ENCODE measurements around the gene NR2E3.

The NR2E3 gene

DNA sequence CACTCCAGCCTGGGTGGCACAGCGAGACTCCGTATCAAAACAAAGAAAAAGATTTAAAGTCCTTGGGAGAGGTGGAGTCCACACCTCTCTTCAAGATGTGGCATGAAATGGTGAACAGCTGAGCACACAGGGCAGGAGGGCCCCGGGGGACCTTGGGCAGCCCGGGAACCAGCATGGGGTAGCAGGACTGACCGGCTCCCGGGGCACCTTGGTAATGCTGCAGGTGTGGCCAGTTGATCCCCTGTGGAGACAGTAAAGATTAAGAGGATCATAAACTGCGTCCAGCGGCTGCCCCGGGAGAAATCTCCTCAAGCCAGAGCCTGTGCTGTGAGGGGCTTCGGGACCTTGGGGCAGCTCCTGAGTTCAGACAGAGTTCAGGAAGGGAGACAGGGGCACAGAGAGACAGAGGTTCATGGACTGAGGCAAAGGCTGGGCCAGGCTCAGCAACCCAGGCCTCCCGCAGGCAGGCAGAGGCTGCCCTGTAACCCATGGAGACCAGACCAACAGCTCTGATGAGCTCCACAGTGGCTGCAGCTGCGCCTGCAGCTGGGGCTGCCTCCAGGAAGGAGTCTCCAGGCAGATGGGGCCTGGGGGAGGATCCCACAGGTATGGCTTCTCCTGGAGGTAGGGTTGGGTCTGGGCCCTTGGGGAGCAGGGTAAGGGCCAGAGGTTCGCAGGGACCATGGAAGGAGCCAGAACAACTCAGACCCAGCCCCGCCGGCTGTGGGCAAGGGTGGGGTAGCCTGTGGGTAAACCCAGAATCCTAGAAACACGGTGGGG is at the start of gene NR2E3:
Gene NR2E3, plus strand, starts transcription at position 299 of the 780 bp plus-strand sequence. Its CDS starts 190 bp downstream, at position 489.
- DNase-seq, result no peak

DNA sequence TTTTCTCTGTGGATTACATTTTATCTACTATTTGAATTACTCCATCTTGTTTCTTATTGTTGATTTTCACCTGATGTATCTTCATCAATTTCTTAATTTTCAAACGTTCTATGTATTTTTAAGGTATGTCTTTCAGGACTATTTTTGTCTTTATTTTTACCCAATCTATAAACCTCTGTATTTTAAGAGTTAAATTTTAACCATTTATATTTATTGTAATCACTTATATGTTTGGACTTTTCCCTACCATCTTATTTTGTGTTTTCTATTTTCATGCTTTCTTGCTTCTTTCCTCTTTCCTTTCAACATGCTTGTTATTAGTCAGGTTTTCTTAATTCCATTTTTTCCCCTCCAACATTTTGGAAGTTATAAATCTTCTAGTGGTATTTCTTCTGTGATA is 49.5 kb upstream of the NR2E3 start:
- no peak for DNase-seq

DNA sequence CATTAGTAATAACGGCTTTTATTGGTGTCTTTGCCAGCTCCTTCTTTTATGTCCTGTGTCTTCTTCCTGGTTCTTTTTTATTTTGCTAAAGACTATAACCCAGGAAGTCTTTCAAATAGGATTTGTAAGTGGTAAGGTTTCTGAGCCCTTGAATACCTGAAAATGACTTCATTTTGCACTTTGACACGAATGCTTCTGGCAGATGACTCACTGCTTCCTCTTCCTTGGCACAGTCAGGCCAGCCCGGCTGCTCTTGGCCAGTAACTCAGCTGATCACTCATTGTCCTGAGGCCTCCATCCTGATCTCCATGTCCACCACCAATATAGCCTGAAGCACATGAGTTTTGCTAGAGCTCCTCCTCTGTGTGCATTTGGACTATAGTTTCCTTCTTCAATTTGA is 48.7 kb upstream of the NR2E3 start:
- no peak for DNase-seq

DNA sequence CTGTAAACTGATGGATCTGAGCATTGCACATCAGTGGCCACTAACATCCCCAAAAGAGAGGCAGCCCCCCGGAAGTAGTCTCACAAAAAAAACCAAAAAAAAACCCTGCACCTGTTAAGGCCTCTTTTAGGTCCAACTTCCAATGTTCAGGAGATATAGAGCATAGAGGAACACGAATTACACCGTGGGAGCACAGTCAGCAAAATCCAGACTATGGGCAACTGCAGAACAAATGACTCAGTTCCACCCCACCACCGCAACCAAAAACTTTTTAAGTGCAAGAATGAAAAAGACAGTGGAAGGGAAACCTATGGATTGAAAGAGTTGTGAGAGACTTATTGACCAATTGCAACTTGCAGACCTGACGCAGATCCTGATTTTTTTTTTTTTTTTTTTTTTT is 42.2 kb upstream of the NR2E3 start:
- no peak for DNase-seq

DNA sequence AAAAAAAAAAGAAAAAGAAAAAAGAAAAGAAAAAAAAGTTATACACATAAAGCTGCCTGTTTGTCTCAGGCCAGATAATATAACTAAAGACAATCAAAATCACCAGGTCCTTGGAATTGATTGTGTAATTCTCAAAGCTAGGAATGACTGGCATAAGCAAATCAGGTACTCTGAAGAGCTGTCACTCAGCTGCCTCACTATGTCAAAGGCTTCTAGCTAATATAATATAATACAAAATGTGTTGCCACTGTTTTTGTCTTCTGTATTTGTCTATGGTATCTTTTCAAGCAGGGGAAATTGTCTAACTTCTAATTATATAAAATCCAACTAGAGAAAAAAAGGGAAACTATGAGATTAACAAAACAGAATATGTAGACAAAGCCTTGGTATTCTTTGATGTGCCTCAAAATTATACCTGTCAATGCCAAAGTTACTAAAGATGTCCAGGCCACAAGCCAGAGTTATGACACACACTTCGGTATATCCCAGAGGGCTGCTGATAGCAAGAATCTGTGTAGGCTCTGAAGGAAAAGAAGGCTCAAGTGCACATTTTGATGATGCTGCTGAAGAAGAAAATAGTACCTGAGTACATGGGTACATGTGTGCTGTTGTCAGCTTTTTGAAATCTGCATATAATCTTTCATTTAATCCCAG is 37.0 kb upstream of the NR2E3 start:
- no peak for DNase-seq

DNA sequence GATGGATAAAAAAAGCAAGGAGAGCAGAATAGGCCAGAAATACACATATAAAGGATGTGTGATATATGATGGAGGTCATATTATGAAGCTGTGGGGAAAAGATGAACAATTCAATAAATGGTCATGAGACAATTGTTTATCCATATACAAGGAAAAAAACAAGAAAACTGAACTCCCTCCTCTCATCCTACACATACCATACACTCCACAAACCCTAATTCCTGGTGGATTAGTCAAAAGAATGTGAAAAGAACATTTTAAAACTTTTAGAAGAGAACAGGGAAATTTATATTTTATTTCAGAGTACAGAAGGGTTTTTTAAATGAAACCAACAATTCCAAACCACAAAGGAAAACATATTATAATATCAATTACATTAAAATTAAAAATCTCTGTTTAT is 34.5 kb upstream of the NR2E3 start:
- DNase-seq, result no peak

DNA sequence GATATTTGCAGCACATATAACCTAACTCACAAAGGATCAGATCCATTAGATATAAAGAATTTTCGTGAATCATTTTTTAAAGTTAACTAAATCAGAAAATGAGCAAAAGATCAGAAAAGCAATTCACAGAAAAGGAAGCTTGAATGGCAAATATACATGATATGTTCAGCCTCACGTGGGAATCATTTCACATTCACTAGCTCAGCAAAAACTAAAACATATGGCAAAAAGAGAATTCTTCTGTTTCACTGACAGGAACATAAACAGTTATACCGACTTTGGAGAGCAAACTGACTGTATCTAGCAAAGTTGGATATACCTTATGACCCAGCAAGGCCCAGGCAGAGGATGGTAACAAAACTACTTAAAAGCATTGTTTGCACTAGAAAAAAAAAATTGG is 34.0 kb upstream of the NR2E3 start:
- no peak for DNase-seq

DNA sequence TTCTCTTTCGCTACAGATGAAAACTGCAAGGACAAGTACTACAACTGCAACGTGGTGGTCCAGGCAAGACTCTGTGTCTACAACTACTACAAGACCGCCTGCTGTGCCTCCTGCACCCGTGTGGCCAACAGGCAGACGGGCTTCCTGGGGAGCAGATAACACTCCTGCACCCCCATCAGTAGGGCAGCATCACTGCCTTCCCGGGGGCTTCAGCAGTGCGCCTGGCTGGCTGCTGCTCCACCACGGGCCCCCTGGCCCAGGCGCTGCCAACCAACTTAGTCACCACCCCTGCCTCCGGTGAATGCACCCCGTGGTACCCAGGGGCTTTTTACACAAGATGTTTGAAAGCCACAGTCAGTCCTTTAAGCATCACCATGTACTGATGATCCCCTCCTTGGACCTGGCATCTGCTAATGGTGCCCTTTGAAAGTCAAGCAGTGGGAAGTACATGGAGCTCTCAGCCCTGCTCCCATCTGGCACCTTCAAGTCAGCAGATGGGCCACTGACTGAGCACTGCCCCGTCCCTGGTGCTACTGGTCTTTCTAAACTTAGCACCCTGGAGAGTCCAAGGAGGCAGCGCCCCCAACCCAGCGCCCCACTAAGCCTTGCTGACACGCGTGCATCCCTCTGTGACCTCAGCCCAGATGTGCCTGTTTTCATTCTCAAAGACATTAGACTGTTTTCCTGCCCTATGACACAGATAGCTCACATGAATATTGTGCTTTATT is 33.0 kb upstream of the NR2E3 start:
- DNase-seq, result no peak

DNA sequence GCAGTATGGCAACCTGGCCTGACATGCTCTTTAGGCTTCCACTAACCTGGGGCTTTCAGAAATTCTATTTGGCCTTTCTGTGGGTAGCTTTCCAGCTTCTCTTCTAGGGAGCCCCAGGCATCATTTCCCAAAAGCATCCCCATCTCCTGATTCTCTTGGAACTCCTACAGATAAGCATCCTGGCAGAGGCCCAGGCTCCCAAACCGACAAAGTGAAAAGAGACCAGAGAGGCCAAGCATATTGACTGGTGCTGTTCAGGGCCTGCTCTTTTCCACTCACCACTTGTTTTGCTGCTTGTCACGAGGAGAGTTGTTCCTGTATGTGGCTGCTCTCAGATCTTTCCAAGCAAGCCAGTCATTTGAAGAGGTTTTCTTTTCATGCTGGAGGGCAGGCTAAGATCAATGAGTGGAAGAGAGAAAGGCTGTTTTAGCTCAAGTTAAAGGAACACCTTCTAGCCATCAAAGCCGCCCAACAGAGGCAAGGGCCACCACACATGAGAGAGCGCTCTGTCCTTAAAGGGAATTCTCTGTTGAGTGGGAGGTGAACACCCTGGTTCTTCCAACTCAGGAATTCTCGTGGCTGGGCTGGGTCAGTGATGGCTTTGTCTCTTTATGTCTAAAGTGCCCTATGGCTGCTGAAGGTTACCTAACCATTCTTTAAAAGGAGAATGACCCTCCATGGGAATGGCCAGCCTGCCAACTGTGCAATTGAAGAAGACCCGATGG is 31.1 kb upstream of the NR2E3 start:
- DNase-seq, result no peak

DNA sequence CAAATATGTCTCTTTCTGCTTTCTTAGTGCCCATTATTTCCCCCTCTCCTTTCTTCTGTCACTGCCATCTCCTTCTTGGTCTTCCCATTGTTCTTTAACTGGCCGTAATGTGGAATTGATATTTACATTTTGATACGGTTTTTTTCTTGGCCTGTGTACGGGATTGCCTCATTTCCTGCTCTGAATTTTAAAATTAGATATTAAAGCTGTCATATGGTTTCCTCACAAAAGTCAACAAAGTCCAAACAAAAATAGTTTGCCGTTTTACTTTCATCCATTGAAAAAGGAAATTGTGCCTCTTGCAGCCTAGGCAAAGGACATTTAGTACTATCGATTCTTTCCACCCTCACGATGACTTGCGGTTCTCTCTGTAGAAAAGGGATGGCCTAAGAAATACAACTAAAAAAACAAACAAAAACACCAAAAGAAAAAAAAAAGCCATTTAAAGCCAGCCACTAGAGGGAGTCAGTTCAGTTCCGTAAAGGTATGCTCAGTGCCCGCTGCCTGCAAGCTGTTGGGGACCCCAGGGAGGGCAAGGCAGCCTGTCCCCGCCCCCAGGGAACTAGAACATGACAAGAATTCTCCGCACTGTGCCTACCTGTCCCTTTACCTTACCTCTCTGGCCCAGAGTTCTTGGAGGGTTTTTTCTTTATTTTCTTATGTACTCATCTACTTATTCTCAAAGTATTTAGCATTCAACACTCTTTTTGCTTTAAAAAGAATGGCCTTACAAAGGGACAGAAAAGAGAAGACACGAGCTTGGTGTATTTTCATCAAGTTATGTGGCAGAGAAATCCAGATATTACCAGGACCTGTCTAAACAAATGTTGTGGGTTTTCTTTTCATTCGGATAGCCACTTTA is 30.0 kb upstream of the NR2E3 start:
- DNase-seq, result peak; percentile 56 to 60

DNA sequence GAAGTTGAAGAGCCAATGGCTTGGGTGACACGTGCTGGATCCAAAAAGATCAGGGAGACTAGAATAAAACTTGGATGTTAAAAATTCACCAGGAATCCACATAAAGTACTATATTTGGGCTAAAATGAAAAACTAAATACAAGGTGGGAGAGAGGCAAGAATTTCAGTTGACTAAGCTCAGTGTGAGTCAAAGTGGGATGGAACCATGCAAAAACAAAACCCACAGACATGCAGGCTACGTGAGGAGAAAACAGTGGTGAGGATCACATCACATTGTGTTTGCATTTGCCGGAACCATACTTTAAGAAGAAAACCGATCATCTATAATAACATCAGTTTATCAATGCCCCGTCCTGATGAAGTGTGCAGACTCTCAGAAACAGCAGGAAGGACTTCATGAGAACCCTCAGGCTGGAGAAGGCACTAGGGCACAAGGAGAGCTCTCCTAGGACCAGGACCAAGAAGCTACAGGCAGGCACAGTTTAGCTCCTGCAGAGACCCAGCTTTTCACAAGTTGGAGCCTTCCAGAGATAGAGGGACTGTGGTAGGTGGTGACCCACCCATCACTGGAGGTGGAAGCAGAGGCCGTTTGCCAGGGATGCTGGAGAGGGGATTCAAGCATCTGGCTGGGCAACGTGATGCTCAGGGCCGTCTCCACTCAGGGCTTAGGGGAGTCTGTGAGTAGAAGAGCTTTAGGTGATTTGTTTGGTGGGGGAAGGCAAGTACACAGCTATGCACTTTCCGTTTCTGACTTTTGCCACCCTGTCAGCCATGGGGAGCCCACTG is 29.0 kb upstream of the NR2E3 start:
- DNase-seq, result no peak

DNA sequence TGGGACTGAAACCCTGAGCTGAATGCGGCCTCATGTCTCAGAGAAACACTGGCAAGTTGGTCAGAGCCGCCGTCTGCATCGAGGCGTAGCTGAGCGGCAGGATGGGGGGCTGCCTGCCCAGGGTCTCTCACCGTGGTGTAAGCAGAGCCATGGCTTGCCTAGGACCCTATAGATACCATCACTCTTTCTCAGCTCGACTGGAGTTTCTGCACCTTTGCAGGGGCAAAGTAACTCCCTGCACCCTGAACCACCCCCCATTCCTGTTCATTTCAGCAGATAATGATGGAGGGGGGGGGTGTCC is 28.4 kb upstream of the NR2E3 start:
- DNase-seq, result no peak

DNA sequence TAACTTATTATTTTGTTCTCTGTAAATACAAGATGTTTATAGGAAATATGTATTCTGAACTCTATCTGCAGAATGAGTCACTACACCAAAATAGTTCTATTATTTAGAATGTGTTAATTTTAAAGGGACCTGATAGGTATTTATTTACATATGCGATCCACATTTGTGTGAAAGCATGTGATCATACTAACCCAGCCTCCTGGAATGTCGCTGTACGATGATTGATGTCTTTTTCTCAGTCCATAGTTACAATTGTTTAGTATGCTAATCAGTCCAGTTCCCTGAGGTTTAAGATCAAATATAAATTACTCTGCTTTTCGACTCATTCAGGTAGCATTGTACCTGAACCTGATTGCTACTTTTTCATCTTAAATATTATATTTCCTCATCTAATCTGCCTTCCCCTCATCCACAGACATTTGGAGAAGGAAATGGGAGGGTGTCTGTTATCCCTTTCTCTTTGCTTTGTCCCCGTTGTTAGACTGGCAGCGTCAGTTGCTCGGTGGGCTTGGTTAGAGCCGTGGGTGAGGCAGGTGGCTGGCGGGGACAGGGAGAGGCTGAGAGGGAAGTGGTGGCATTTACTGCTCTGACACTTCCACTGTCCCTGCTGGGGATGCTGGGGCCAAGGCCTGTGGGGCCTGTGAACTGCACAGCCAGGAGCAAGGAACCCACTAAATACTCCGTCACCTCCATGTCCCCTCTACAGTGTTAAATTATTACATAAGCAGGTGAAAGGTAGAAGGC is 27.8 kb upstream of the NR2E3 start:
- DNase-seq, result no peak

DNA sequence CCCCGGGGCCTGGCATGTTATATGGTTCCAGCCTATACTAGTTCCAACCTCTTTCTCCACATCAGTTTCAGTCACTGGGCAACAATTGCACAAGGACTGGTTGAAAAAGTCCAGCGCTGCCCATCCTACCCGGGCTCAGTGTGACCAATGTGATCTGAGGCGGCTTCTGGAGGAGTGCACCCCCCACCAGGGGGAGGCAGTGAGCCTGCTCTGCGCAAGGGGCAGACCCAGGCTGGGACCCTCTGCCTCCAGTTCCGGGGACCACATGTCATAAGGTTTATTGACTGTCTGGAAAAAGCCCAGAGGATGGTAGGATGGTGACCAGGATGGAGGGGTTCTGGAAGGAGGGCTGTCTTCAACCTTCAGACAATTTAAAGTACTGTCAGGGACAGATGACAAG is 25.6 kb upstream of the NR2E3 start:
- DNase-seq, result no peak

DNA sequence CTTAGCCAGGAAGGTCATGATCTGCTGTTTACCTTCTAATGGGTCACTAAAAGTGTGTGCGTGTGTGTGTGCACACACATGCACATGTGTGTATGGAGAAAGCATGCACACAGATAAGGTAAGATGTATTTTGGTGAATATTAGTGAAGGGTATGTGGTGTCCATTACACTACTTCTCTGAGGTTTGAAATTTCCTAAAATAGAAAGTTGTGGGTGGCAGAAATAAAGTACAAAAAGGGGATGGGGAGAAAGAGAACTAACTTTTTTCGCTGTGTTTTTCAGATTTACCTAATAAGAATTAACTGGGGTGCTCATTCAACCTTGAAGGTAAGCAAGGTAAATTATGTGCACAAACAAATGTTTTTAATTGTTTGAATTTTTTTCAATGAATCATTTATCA is 24.4 kb upstream of the NR2E3 start:
- no peak for DNase-seq

DNA sequence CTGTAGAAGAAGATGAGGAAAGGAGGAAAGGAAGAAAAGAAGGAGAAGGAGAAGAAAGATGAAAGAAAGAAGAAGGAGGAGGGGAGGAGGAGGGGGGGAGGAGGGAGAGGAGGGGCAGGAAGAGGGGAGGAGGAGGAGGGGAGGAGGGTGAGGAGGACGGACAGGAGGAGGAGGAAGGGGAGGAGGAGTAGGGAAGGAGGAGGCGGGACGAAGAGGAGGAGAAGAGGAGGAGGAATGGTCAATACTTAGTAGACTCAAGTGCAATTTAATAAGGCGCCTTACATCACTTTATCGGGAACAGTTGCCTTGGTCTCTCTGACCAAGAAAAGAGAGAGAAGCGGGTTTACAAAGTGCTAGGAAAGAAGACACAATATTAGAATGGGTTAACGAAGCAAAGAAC is 23.7 kb upstream of the NR2E3 start:
- no peak for DNase-seq

DNA sequence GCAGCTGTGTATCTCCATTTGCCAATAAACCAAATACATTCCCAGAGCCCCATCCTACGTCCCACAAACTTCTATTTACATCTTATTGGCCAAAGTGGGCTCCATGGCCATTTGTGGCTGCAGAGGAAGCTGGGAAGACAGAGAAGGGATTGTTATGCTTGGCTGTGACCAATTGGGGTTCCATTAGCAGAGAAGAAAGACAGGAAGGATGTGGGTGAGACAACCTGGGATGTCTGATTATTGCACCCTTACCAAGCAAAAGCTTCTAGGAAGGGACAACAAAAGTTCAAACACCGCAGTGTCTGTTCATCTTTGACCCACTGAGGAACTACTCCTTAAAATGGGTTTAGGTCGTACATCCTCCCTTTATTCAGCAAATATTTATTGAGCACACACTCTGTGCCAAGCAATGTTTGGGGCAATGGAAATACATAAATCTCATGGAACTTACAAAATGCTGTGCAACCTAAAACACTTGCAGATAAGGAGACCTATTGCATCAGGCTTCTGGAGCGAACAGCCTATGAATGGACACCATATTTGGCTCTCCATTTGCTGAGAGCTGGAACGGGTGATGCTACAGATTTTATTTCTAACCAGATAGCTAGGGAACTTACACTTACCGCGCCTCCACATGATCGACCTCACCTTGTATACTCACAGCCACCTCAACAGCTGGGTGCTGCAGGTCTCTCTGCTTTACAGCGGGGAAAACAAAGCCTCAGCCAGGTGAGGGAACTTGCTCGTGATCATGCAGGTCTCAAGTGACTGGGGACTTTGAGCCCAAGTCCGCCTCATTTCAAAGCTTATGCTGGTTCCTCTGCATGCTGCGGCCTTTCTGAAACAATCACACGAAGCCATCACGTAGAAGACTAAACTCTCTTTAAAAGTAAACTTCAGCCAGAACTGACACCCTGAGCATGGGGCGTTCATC is 21.4 kb upstream of the NR2E3 start:
- DNase-seq, result no peak

DNA sequence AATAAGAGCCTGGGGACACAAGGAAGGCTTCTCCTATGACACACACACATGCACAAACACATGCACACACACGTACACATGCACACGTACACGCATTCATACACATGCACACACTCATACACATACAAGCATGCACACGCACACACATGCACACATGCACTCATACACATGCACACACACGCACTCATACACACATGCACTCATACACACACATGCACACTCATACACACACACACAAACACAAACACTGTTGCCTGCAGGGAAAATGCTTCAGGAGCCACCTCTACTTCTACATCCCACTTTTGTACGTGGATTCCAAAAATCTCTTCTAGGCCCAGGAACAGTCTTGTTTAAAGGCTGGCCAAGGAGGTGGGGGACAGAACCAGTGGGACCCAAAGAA is 20.7 kb upstream of the NR2E3 start:
- DNase-seq, result no peak

DNA sequence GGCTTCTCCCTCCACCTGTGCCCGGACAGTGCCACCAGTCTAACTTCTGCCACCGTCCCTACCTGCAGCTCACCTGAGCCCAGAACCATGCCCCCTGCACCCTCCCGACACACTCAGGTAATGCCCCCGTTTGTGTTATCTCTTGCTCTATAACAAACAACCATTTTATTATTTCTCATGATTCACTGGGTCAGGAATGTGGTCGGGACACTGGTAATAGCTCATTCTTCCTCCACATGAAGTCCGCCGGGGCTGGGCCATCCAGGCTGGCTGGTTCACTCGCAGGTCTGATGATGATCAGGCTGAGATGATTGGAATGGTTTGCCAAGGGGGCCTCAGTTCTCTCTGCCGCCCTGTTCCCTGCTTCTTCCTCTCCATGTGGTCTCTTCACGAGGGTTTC is 20.3 kb upstream of the NR2E3 start:
- DNase-seq, result no peak

DNA sequence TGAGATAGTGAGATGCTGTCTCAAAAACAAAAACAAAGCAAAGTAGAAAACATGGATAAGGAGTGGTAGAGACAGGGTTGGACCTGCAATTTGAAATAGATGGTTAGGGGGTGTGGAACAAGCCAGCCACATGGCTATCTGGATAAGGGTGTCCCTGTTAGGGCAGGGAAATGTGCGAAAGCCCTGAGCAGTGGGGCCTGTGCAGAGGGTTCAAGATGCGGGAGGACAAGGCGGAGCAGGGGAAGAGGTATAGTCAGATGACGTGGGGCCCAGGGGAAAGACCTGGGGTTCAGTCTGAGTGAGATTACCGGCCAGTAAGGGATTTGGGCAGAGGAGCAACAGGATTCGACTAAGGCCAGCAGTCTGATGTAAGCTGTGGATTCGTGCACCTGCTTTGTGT is 18.4 kb upstream of the NR2E3 start:
- no peak for DNase-seq

All from Kasumi-1 (cell line).